Caco-2 (cell line): Measurements from ENCODE around the gene KLHL29. TPM values are rescaled to one million over a fixed set of nuclear protein-coding genes. Genes with fewer than 3 reads are reported as not detected.

ENCODE experiments used
- BruUV-seq: library from RNA; stranded (reverse); fragments of 400-500 nt; replicated peaks from 2 replicates; lab custom pipeline; 2021; lab: Mats Ljungman, UMichigan
- CTCF ChIA-PET: fragments of 300-600 bp; sonication (Branson Sonifier 250); formaldehyde crosslinking; loops from one replicate; lab custom pipeline; 2022; ENCODE audit warnings: antibody characterized with exemption; lab: Charles Lee
- POLR2A ChIA-PET: fragments of 300-600 bp; sonication (Branson Sonifier 250); formaldehyde crosslinking; loops from one replicate; lab custom pipeline; 2022; ENCODE audit warnings: antibody characterized with exemption; lab: Charles Lee
- DNase-seq, 2 experiments: peaks; one replicate each; pipeline versions ENCODE4 v3.0.0 to v3.0.0-alpha.2; 2020 to 2022
- H3K27me3 ChIP-seq: replicated peaks from 2 replicates; pipeline ENCODE4 v1.6.0; 2011; ENCODE audit warnings: low read length; ENCODE audit not compliant: control insufficient read depth, insufficient read depth
- H3K36me3 ChIP-seq: 2 replicates; pipeline ENCODE4 v1.5.1; 2011; ENCODE audit warnings: low read length; ENCODE audit not compliant: control insufficient read depth, insufficient read depth
- H3K4me1 ChIP-seq: fragments of 250-450 bp; sonication (Bioruptor Pico); 2 replicates; pipeline ENCODE4 v1.5.1; 2020; ENCODE audit warnings: mild to moderate bottlenecking
- H3K4me3 ChIP-seq: 2 replicates; pipeline ENCODE4 v1.5.1; 2011; ENCODE audit warnings: low read depth, mild to moderate bottlenecking, control low read depth, low read length
- H3K9me3 ChIP-seq: fragments of 250-450 bp; sonication (Bioruptor Pico); 2 replicates; pipeline ENCODE4 v1.5.1; 2020; ENCODE audit warnings: mild to moderate bottlenecking, moderate library complexity
- H3K27ac Mint-ChIP-seq: one replicate; pipeline ENCODE4 v1.8.0; 2022; ENCODE audit warnings: mixed read lengths; ENCODE audit not compliant: unreplicated experiment
- H3K27me3 Mint-ChIP-seq: one replicate; pipeline ENCODE4 v1.8.0; 2022; ENCODE audit warnings: mixed read lengths; ENCODE audit not compliant: insufficient read depth, unreplicated experiment
- H3K36me3 Mint-ChIP-seq: one replicate; pipeline ENCODE4 v1.8.0; 2022; ENCODE audit warnings: mild to moderate bottlenecking, mixed read lengths; ENCODE audit not compliant: insufficient read depth, unreplicated experiment
- H3K4me1 Mint-ChIP-seq: one replicate; pipeline ENCODE4 v1.8.0; 2022; ENCODE audit warnings: low read depth, mixed read lengths; ENCODE audit not compliant: unreplicated experiment
- H3K4me3 Mint-ChIP-seq: one replicate; pipeline ENCODE4 v1.8.0; 2022; ENCODE audit warnings: mild to moderate bottlenecking, moderate library complexity, mixed read lengths; ENCODE audit not compliant: unreplicated experiment
- H3K9me3 Mint-ChIP-seq: one replicate; pipeline ENCODE4 v1.8.0; 2022; ENCODE audit warnings: mixed read lengths; ENCODE audit not compliant: unreplicated experiment
- CTCF ChIP-seq, 2 experiments: fragments of 200-600 bp in 1 of 2; IDR thresholded peaks; 1 replicate in 1 of 2; 2 replicates in 1 of 2; pipeline versions ENCODE4 v1.5.1 to v1.8.0; 2011 to 2022; ENCODE audit warnings: antibody characterized with exemption in 1 of 2, control low read depth in 1 of 2, inconsistent platforms in 1 of 2, low read depth in 1 of 2, low read length in 1 of 2, mild to moderate bottlenecking in 1 of 2, moderate library complexity in 1 of 2; ENCODE audit not compliant: insufficient read depth in 1 of 2, severe bottlenecking in 1 of 2, unreplicated experiment in 1 of 2
- intact Hi-C: fragments of 100-400 bp; cut with micrococcal nuclease; formaldehyde crosslinking; loops from one replicate; pipeline ENCODE4 v1.10.0; 2022; ENCODE audit not compliant: unreplicated experiment
- total RNA-seq: library from RNA; stranded (reverse); gene quantifications from 2 replicates; pipeline ENCODE4 v1.2.3, GENCODE V29; 2022

The KLHL29 gene
- total RNA-seq, 1 experiment from 2014 or later: 0.61 TPM

- ChIA-PET CTCF (no interaction called here), POLR2A (no interaction called here)
- Mint-ChIP-seq H3K4me1 (no peaks in the 10 kb centered on the region), H3K9me3 (no peaks in the 10 kb centered on the region), H3K27me3 (no peaks in the 10 kb centered on the region), H3K27ac (no peak overlapping the region), H3K36me3 (peaks cover 6% of the 10 kb centered on the region), H3K4me3 (no peak overlapping the region)
- Histone ChIP-seq H3K9me3 (no peaks in the 10 kb centered on the region), H3K36me3 (no peaks in the 10 kb centered on the region), H3K4me1 (no peaks in the 10 kb centered on the region), H3K4me3 (no peak overlapping the region), H3K27me3 (no peaks in the 10 kb centered on the region)
- no peak for DNase-seq
- intact Hi-C loops: no loop called here
- no TSS peak for BruUV-seq
- TF ChIP-seq CTCF (IDR thresholded peaks at IDR 0.05; ENCODE audit: insufficient read depth in 1 of 2, low read depth in 1 of 2, low read length in 1 of 2, severe bottlenecking in 1 of 2, unreplicated experiment in 1 of 2): no peak
Observed at GRCh38 chr2:23632386-23632785, 247.4 kb downstream of the KLHL29 start.

- no peaks in the 10 kb centered on the region for H3K27me3 ChIP-seq
- no TSS peak for BruUV-seq
- CTCF ChIA-PET: interaction anchor here (0.7 kb wide), 1 partner anchor 9 kb away, joined by 4 read pairs; no protein-coding TSS in a partner anchor
- no peaks in the 10 kb centered on the region for H3K9me3 ChIP-seq
- Mint-ChIP-seq H3K27me3 (no peaks in the 10 kb centered on the region), H3K36me3 (peaks cover 6% of the 10 kb centered on the region), H3K27ac (no peak overlapping the region), H3K4me1 (no peaks in the 10 kb centered on the region), H3K9me3 (no peaks in the 10 kb centered on the region), H3K4me3 (no peak overlapping the region)
- H3K4me1 ChIP-seq: no peaks in the 10 kb centered on the region
- POLR2A ChIA-PET: no interaction called here
- no peaks in the 10 kb centered on the region for H3K36me3 ChIP-seq
- TF ChIP-seq CTCF (IDR thresholded peaks at IDR 0.05; ENCODE audit: insufficient read depth in 1 of 2, low read depth in 1 of 2, low read length in 1 of 2, severe bottlenecking in 1 of 2, unreplicated experiment in 1 of 2): no peak
- H3K4me3 ChIP-seq: no peak overlapping the region
- DNase-seq: no peak
- intact Hi-C loops: no loop called here
Observed at GRCh38 chr2:23632831-23633395, 247.9 kb downstream of the KLHL29 start.

- H3K27ac Mint-ChIP-seq: no peak overlapping the region
- H3K27me3 Mint-ChIP-seq: no peaks in the 10 kb centered on the region
- H3K36me3 Mint-ChIP-seq: peaks cover 6% of the 10 kb centered on the region
- no peaks in the 10 kb centered on the region for H3K9me3 Mint-ChIP-seq
- Histone ChIP-seq H3K36me3 (no peaks in the 10 kb centered on the region), H3K4me1 (no peaks in the 10 kb centered on the region), H3K4me3 (no peak overlapping the region), H3K27me3 (no peaks in the 10 kb centered on the region), H3K9me3 (no peaks in the 10 kb centered on the region)
- no peaks in the 10 kb centered on the region for H3K4me1 Mint-ChIP-seq
- TF ChIP-seq CTCF (IDR thresholded peaks at IDR 0.05; ENCODE audit: insufficient read depth in 1 of 2, low read depth in 1 of 2, low read length in 1 of 2, severe bottlenecking in 1 of 2, unreplicated experiment in 1 of 2): no peak
- no peak for DNase-seq
- intact Hi-C loops: no loop called here
- ChIA-PET CTCF (no interaction called here), POLR2A (no interaction called here)
- no TSS peak for BruUV-seq
- no peak overlapping the region for H3K4me3 Mint-ChIP-seq
Observed at GRCh38 chr2:23633966-23634365, 249.0 kb downstream of the KLHL29 start.
